ENCODE measurements around the gene CD300LF.

DNA sequence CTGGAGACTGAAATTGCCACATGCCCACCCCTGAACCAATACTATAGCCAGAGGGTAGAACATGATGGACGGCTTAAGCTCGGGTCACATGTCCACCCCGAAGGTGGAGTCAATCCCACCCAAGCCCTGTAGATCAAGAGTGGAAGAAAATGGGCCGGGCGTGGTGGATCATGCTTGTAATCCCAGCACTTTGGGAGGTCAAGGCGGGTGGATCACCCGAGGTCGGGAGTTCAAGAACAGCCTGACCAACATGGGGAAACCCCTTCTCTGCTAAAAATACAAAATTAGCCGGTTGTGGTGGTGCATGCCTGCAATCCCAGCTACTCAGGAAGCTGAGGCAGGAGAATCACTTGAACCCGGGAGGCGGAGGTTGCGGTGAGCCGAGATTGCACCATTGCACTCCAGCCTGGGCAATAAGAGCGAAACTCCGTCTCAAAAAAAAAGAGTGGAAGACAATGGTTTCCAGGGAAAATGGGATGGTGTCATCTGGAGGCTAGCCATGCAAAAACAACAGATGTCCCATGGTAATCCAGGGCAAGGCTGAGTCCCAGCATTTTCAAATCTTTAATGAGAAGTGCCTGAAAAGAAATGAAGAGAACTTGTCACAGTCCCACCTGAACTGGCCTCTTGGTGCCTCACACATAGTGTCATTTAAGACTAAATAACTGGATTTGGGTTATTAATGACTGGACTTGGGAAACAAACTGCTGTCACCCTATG, 30.1 kb downstream of the CD300LF start:
- no peak for TF ChIP-seq POLR2A (IDR thresholded peaks at IDR 0.05)
- no peak for TF ChIP-seq CTCF (IDR thresholded peaks at IDR 0.05 in 8 of 11, conservative IDR thresholded peaks at IDR 0.05 in 3 of 11)
- no peak for TF ChIP-seq POLR2AphosphoS5 (IDR thresholded peaks at IDR 0.05)
